Testis (tissue), 3 donors: ENCODE results near the gene BOC. TPM values are rescaled to one million over a fixed set of nuclear protein-coding genes. Genes with fewer than 3 reads are reported as not detected.

Experiments
- DNase-seq: peaks from one replicate; pipeline ENCODE4 v3.0.0-alpha.2; 2019
- H3K27ac ChIP-seq, 2 donors: fragments of 200-600 bp; sonication (generic); one replicate each; pipeline ENCODE4 v1.5.1; 2019
- H3K27me3 ChIP-seq: fragments of 200-600 bp; sonication (generic); one replicate; pipeline ENCODE4 v1.5.1; 2019
- H3K36me3 ChIP-seq: fragments of 200-600 bp; sonication (generic); one replicate; pipeline ENCODE4 v1.5.1; 2017; ENCODE audit warnings: low read depth; ENCODE audit errors: missing control alignments
- H3K4me1 ChIP-seq: fragments of 200-600 bp; sonication (generic); one replicate; pipeline ENCODE4 v1.5.1; 2019
- H3K4me3 ChIP-seq, 2 donors: fragments of 200-600 bp; sonication (generic); one replicate each; pipeline ENCODE4 v1.5.1; 2017 to 2019
- H3K9me3 ChIP-seq: fragments of 200-600 bp; sonication (generic); one replicate; pipeline ENCODE4 v1.5.1; 2017
- CTCF ChIP-seq, 3 experiments: fragments of 450-650 bp in 2 of 3; fragments of 200-600 bp in 1 of 3; sonication (generic) in 1 of 3; IDR thresholded peaks; one replicate each; pipeline ENCODE4 v1.5.1; 2016 to 2019; ENCODE audit warnings: antibody characterized with exemption in 3 of 3, mild to moderate bottlenecking in 2 of 3, moderate library complexity in 1 of 3
- POLR2A ChIP-seq: fragments of 450-650 bp; IDR thresholded peaks from one replicate; pipeline ENCODE4 v1.6.1; 2017; ENCODE audit warnings: antibody characterized with exemption, mild to moderate bottlenecking, moderate library complexity
- WGBS, 2 donors: methylation state at CpG; one replicate each; pipeline ENCODE4 v1.1.5; 2018; 5-methylcytosine and 5-hydroxymethylcytosine counted together
- intact Hi-C: fragments of 100-400 bp; cut with DNase I; formaldehyde crosslinking; loops from one replicate; pipeline ENCODE4 v1.15.1; 2023; ENCODE audit warnings: low total_unique reads
- polyA plus RNA-seq: library from polyadenylated mRNA; stranded (reverse); fragments of 350-450 nt; fragmentation: Illumina TruSeq; extraction: RNeasy Lipid Tissue Mini Kit (QIAGEN cat#74804); gene quantifications from one replicate; pipeline ENCODE4 v1.2.3, GENCODE V29; 2014; ENCODE audit warnings: low read depth, low replicate concordance; ENCODE audit not compliant: insufficient read depth
- total RNA-seq, 2 donors: library from RNA; depleted of rRNA; stranded (reverse); fragments of >200 nt; gene quantifications; one replicate each; pipeline ENCODE4 v1.2.3, GENCODE V29; 2016

Gene BOC
- total and polyA plus RNA-seq, 3 donors from 2014 or later = 24.5 to 33.6 (median 28.4) TPM

GRCh38 chr3:113232342-113232741, 21.0 kb downstream of the BOC start:
- intact Hi-C loops = no loop called here
- peaks cover 9% of the 10 kb centered on the region for H3K4me1 ChIP-seq
- H3K36me3 ChIP-seq = no peaks in the 10 kb centered on the region
- no peak for DNase-seq
- 68 to 71% methylated on average over 2 of the region's 2 CpGs for WGBS, 2 donors
- TF ChIP-seq POLR2A (no peak), CTCF (IDR thresholded peaks at IDR 0.05) (no peak)
- no peak overlapping the region for H3K27ac ChIP-seq
- H3K9me3 ChIP-seq = no peaks in the 10 kb centered on the region
- no peak overlapping the region for H3K4me3 ChIP-seq
- H3K27me3 ChIP-seq = no peaks in the 10 kb centered on the region

GRCh38 chr3:113233497-113233896, 22.1 kb downstream of the BOC start:
- H3K27me3 ChIP-seq = no peaks in the 10 kb centered on the region
- no peaks in the 10 kb centered on the region for H3K36me3 ChIP-seq
- H3K27ac ChIP-seq = no peak overlapping the region
- H3K4me1 ChIP-seq = peaks cover 9% of the 10 kb centered on the region
- WGBS, 2 donors = 90 to 92% methylated on average over 9 of the region's 9 CpGs
- no peak for DNase-seq
- H3K4me3 ChIP-seq = no peak overlapping the region
- TF ChIP-seq POLR2A (no peak), CTCF (IDR thresholded peaks at IDR 0.05) (no peak)
- intact Hi-C loops = no loop called here
- no peaks in the 10 kb centered on the region for H3K9me3 ChIP-seq

- Histone ChIP-seq H3K27ac (no peak overlapping the region), H3K36me3 (no peaks in the 10 kb centered on the region), H3K27me3 (no peaks in the 10 kb centered on the region), H3K4me3 (no peak overlapping the region), H3K4me1 (peaks cover 9% of the 10 kb centered on the region), H3K9me3 (no peaks in the 10 kb centered on the region)
- DNase-seq = no peak
- intact Hi-C loops = no loop called here
- 90 to 95% methylated on average over 3 of the region's 3 CpGs for WGBS, 2 donors
- TF ChIP-seq POLR2A (no peak), CTCF (IDR thresholded peaks at IDR 0.05) (no peak)
These were observed 22.7 kb downstream of the BOC start for GRCh38 chr3:113234028-113234427.

- WGBS, 2 donors = 26 to 47% methylated on average over 6 of the region's 6 CpGs
- Histone ChIP-seq H3K27ac (no peak overlapping the region), H3K4me3 (no peak overlapping the region), H3K4me1 (peaks cover 14% of the 10 kb centered on the region), H3K9me3 (no peaks in the 10 kb centered on the region), H3K36me3 (no peaks in the 10 kb centered on the region), H3K27me3 (no peaks in the 10 kb centered on the region)
- DNase-seq = no peak
- intact Hi-C loops = no loop called here
- no peak for TF ChIP-seq CTCF (IDR thresholded peaks at IDR 0.05)
- TF ChIP-seq POLR2A = no peak
These were observed 23.4 kb downstream of the BOC start for GRCh38 chr3:113234688-113235260.

- Histone ChIP-seq H3K27ac (no peak overlapping the region), H3K9me3 (no peaks in the 10 kb centered on the region), H3K4me3 (no peak overlapping the region), H3K36me3 (no peaks in the 10 kb centered on the region), H3K4me1 (peaks cover 13% of the 10 kb centered on the region), H3K27me3 (no peaks in the 10 kb centered on the region)
- intact Hi-C loops = no loop called here
- WGBS, 2 donors = 92 to 96% methylated on average over 2 of the region's 2 CpGs
- no peak for TF ChIP-seq POLR2A
- TF ChIP-seq CTCF (IDR thresholded peaks at IDR 0.05) = no peak
- DNase-seq = no peak
These were observed 27.1 kb downstream of the BOC start for GRCh38 chr3:113238503-113238902.
